AG08395 (cell line): ENCODE data around the gene CCDC194.
A peak's percentile ranks its signal among the peaks of the same experiment; 100 is the strongest.

ENCODE experiments used
- DNase-seq: peaks from one replicate; pipeline ENCODE4 v3.0.0; 2012; ENCODE audit warnings: mixed read lengths, low spot score

Gene CCDC194

DNA sequence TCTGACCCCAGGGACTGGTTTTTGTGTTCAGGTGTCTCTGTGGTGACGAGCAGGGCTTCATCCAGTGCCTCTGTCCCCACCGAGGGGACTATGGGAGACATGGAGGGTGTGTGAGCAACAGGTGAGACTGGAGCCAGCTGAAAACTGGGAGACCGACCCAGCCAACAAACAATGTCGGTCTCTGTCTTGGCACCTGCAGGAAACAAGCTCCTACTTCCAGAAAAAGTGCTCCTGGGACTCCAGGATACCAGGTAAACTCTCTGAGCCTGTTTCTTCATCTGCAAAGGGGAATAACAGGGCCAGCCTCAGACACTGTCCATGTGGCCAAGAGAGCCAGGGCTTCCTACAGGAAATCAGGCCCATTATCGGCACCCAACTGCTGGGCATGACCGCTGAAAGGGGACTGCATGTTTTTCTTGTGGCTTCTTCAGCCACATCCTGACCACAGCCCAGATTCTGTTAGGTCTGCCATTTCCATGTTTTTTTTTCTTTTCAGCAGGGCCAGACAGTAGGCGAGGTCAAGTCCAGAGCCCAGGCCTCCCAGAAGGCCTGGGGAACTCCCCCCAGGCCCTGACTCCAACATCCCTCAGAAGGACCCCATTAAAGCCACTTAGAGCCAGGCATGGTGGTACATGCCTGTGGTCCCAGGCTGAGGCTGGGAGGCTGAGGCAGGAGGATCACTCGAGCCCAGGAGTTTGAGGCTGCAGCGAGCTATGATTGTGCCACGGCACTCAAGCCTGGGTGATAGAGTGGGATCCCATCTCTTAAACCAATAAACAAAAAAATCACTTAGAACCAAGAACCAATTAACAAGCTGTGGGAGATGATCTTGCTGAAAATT is 12.3 kb upstream of the CCDC194 start:
- no peak for DNase-seq

DNA sequence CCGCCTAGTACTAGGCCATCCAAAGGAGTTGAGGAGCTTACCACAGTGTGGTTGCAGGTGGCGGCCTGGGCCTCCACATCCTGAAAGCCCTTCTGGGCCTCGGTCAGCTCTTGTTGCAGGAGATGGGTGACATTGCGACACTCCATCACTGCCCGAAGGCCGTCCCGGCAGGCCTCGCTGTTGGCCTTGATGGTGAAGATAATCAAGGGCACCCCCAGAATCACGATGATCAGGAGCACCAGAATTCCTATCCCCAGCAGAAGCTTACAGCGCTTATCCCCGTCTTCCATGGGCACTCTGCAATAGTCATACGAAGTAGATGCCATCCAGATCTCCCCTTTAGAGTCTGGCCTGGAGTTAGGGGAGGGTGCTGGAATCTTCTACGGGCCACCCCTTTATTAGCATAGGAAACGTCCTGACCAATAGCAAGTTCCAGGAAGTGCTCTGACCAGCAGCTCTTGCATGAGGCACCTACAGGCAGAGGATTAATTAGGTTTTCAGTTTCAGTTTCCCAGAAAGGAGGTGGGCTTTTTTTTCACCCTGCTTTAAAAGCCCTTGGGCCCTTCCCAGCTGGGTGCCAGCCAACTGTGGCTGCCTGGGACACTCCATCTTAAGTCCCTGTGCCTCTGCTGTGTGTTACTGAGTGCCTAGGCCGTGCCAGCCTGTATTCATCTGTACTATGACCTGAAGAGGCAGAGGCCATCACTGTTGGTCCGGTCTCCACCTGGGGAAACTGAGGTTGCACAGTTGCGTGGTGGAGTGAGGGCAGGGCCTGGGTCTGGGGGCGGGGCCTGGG is 11.5 kb upstream of the CCDC194 start, which contains the start of gene BST2:
BST2 (minus strand) TSS at position 381 of the 796 bp plus-strand sequence; CDS start at position 326, 55 bp downstream.
- peak; percentile 52 for DNase-seq

DNA sequence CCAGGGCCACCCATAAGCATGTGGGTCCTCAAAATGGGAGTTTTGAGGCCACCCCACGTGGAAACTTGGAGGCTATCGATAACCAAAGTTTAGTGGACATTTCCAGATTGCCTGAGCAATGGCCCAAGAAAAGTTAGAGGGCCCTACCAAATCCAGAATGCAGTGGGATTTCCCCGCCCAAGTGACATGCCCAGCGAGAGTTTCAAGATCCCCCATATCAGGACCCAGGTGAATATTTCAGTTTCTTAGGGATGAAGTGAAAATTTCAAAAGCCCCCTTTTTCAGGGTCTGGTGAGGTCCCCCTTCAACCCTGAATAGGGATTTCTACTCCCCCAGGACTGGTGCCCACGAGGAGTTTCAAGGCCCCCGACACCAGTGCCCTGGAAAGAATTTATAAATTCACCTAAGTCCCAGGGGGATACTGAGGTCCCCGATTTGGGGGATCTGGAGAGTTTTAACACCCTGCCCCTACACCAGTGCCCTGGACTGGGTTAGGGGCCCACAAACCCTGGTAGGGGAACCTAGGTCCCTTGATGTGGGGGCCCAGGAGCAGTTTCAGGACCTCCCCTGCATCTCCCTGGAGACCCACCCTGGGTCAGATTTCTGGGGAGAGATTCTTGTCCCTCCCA is 10.7 kb upstream of the CCDC194 start:
- DNase-seq, result no peak

- no peak for DNase-seq
Observed at GRCh38 chr19:17404015-17404414, 10.0 kb upstream of the CCDC194 start.

GRCh38 chr19:17402982-17403855 is 9.2 kb upstream of the CCDC194 start:
- peak; percentile 68 for DNase-seq

GRCh38 chr19:17401628-17402027 is 7.6 kb upstream of the CCDC194 start:
- no peak for DNase-seq

DNA sequence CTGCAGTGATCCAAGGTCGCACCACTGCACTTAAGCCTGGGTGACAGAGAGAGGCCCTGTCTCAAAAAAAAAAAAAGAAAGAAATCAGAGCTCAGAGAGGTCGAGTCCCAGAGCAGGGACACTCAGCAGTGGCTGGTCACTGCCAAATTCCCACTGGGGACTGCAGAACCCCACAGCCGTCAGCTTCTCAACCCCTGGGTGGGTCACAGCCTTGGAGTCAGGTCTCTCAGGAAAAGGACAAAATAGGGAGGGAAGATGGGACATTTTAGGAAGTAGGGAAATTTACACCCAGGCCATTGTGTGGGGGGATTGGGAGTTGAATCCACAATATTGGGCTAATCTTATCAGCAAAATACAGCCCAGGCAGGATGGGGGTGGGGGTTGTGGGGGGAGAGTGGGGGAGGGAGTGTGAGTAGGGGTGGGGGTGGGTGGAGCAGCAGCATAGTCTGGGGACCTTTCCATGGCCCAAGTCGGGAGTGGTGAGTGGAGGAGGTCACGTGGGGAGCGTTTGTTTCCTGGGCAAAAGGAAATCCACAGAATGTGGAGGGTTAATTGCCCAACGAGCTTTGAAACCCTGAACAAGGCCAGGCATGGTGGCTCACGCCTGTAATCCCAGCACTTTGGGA is 5.0 kb upstream of the CCDC194 start:
- no peak for DNase-seq

- peak; percentile 72 for DNase-seq
Observed at GRCh38 chr19:17394891-17395415, 957 bp upstream of the CCDC194 start.

DNA sequence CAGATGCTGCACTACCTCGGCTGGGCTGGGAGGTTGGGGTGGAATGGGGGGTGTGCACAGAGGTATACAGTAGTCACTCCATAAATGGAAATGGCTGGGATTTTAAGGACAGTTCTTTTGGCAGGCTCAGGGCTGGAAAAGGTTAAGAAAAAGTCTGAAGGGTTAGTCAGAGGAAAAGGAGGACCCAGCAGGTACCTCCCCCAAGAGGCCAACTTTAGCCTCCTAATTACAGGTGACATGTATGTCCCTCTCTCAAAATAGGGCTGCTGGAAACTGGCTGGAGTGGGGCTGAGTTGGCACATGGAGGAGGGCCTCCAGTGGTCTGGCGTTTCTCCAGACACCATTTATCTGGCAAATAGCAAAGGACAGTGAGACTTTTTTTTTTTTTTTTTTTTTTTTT is 994 bp downstream of the CCDC194 start:
- DNase-seq, result no peak

- DNase-seq, result no peak
Observed at GRCh38 chr19:17391371-17392151, 2.4 kb downstream of the CCDC194 start.

- peak; percentile 98 for DNase-seq
Observed at GRCh38 chr19:17390665-17391370, 3.2 kb downstream of the CCDC194 start.

DNA sequence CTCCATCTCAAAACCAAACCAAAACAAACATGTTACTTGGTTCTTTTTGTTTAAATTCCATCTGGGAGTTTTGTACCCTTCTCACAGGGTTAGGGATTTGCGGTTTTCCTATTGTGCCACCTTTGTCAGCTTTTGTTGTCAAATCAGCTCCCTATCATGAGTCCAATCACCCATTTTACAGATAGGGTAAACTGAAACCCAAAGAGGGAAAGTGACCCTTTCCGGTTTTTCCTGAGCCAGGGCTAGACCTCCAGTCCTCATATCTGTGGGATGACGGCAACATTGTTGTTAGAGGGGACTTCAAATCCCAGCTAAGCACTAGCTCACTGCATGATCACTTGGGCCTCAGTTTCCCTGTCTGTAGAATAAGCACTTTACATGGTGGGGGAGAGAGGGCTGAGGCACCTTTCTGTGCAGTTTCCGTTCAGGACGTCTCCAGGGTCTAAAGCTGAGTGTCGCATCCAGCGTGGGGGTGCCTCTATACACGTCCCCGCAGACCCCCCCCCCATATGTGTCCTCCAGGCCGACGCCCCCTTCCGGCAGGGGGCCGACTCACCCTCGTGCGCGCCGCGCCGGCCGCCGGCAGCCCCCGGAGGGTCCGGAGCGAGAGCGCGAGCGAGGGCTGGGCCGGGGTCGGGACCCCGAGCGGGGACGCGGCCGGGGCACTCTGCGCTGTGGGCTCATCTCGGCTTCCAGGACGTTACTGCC is 3.9 kb downstream of the CCDC194 start:
- DNase-seq, result no peak

GRCh38 chr19:17389288-17389687 is 4.7 kb downstream of the CCDC194 start:
- no peak for DNase-seq

DNA sequence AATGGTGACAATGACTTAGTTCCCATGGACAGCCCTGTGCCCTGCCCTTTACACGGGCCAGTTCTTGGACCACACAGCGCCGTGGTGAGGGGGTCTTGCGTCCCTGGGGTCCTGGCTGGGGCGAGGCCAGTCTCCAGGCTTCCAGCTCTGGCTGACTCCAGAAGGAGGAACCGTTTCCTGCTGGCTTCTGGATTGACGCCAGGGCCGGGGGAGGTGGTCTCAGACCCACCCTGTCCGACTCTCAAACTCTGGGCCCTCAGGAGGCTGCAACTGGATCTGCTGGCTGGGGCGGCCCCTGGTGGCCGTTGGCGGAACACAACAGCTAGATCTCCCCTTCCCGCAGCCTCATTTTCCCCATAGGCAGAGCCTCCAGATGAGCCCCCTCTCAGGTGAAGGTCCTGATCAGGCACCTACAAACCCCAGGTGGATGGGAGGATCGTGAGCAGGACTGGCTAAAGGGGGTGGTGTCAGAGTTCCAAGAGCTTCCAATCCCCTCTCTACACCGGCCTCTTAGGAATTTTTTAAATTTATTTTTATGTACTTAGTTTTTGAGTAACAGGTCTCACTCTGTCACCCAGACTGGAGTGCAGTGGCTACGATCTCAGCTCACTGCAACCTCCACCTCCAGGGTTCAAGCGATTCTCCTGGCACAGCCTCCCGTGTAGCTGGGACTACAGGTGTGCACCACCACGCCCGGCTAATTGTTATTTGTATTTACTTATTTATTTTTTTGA is 8.0 kb downstream of the CCDC194 start:
- DNase-seq, result peak; percentile 75

GRCh38 chr19:17380426-17381138 is 13.4 kb downstream of the CCDC194 start:
- no peak for DNase-seq

DNA sequence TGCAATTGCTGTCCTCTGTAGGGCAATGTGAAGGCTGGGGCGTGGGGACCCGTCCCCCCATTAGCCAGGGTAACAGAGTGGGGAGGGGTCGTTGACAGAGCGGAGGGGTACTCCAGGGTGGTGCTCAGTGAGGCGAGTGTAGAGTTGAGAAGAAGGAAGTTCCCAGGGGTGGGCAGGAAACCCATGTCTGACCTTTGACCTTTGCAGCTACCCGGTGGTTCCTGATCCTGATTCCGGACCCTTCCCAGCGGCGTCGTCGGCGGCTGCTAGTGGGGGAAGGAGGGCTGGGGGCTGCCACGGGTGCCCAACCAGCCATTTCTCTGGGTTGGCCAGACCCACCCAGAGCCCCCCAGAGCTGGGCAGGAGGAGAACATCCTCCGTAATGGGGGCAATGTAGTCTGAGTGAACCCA is 14.8 kb downstream of the CCDC194 start:
- no peak for DNase-seq

DNA sequence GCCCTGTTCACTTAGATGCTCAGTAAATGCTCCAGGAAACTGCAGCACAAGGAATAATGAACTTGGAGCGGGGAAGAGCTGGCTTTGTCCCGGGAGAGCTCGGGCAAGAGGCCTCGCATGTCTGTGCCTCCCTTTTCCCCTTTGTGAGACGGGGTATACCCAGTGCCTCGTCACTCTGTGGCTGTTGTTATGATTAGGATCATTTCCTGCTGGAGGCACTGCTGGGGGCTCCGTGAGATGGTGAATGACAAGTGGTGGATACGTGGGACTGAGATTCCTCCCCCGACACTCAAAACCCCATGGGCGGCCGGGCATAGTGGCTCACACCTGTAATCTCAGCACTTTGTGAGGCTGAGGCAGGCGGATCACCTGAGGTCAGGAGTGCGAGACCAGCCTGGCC is 15.7 kb downstream of the CCDC194 start:
- DNase-seq, result no peak
